Measurements from ENCODE around the gene EPS8.

DNA sequence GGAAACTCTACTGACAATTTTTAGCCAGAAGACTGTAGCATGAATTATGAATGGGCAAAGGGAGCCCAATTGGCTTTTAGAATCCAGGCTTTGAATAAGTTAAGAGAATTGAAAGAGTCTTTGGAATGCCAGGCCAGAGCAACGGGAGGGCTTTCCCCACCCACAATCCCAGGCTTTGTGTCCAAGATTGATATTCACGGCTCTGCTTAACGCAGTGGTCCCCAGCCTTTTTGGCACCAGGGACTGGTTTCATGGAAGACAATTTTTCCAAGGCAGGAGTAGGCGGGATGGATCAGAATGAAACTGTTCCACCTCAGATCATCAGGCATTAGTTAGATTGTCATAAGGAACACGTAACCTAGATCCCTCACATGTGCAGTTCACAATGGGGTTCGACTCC lies 79.6 kb downstream of the EPS8 start:
- TF ChIP-seq, protein P1, sequence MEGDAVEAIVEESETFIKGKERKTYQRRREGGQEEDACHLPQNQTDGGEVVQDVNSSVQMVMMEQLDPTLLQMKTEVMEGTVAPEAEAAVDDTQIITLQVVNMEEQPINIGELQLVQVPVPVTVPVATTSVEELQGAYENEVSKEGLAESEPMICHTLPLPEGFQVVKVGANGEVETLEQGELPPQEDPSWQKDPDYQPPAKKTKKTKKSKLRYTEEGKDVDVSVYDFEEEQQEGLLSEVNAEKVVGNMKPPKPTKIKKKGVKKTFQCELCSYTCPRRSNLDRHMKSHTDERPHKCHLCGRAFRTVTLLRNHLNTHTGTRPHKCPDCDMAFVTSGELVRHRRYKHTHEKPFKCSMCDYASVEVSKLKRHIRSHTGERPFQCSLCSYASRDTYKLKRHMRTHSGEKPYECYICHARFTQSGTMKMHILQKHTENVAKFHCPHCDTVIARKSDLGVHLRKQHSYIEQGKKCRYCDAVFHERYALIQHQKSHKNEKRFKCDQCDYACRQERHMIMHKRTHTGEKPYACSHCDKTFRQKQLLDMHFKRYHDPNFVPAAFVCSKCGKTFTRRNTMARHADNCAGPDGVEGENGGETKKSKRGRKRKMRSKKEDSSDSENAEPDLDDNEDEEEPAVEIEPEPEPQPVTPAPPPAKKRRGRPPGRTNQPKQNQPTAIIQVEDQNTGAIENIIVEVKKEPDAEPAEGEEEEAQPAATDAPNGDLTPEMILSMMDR (IDR thresholded peaks at IDR 0.05) = no peak
- TF ChIP-seq ZFX (IDR thresholded peaks at IDR 0.05; ENCODE audit: borderline replicate concordance) = no peak

Data from 22Rv1 (cell line).